OCI-LY7 (cell line): ENCODE measurements around the gene SORBS2.

Source experiments
- EZH2phosphoT487 ChIP-seq: fragments of 200-600 bp; sonication (generic); IDR thresholded peaks from 2 replicates; pipeline ENCODE4 v1.6.1; 2018; ENCODE audit warnings: low read depth, borderline replicate concordance, mild to moderate bottlenecking, mixed run types, antibody characterized with exemption, low read length, moderate library complexity, mixed read lengths
- TF ChIP-seq, protein P1 (sequence below): fragments of 200-600 bp; sonication (generic); conservative IDR thresholded peaks from 2 replicates; pipeline ENCODE4 v1.5.1; 2014; ENCODE audit warnings: mild to moderate bottlenecking, antibody characterized with exemption, low read length, moderate library complexity, mixed read lengths

DNA sequence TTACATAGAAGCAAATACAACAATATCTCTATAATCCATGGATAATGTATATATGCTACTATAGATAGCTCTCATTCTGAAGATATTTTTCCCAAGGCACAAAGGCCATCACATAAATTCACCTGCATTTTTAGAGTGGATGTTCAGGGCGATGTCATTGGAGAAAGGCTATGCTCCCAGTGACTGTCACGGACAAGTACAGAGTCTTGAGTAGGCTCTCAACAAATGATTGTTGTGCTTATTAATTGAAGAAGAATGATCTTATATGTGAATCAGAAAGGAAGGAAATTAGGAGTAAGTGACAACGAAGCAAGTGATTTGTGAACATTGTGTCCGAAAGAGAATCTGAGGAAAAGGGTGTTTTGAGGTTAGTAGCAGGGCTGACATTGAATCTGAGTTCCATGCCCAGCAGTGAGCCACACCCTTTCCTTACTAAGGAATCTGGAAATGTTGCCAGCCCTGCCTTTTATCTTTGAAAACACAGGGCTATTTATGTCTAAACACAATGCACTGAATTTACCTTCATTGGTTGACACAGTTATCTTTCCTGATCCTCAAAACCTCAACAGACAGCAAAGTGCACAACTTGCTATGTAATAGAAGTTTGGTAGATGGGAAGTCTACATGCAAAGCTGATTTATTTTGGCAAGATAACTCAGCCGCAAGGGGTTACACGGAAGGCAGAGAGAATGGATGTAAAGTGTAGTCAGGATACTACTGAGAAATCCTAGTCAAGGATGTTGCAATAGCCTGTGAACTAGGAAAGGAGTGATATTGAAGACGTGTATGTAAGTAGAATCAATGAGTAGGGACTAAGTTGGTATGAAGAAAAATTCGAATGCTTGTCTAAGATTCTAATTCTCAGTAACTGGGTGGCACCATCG lies 50.4 kb downstream of the SORBS2 start:
- TF ChIP-seq, protein P1, sequence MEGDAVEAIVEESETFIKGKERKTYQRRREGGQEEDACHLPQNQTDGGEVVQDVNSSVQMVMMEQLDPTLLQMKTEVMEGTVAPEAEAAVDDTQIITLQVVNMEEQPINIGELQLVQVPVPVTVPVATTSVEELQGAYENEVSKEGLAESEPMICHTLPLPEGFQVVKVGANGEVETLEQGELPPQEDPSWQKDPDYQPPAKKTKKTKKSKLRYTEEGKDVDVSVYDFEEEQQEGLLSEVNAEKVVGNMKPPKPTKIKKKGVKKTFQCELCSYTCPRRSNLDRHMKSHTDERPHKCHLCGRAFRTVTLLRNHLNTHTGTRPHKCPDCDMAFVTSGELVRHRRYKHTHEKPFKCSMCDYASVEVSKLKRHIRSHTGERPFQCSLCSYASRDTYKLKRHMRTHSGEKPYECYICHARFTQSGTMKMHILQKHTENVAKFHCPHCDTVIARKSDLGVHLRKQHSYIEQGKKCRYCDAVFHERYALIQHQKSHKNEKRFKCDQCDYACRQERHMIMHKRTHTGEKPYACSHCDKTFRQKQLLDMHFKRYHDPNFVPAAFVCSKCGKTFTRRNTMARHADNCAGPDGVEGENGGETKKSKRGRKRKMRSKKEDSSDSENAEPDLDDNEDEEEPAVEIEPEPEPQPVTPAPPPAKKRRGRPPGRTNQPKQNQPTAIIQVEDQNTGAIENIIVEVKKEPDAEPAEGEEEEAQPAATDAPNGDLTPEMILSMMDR, result no peak
- TF ChIP-seq EZH2phosphoT487, result no peak
